BLaER1 treated with 17β-estradiol and CSF1 and Interleukin-3, amounts not matched to agents 10 nM and 100 nM (cell line): ENCODE data around the gene CHD2.

ENCODE experiments used
- H3K27ac ChIP-seq, 11 experiments: shearing (Covaris generic); formaldehyde crosslinking; 2 replicates each; pipeline ENCODE4 v1.8.1; 2022
- H3K27me3 ChIP-seq, 11 experiments: shearing (Covaris generic); formaldehyde crosslinking; 2 replicates each; pipeline ENCODE4 v1.8.1; 2022
- H3K36me3 ChIP-seq, 11 experiments: shearing (Covaris generic); formaldehyde crosslinking; 2 replicates each; pipeline ENCODE4 v1.8.1; 2022
- H3K4me1 ChIP-seq, 10 experiments: shearing (Covaris generic); formaldehyde crosslinking; 2 replicates each; pipeline ENCODE4 v1.8.1; 2022
- H3K4me2 ChIP-seq, 11 experiments: shearing (Covaris generic); formaldehyde crosslinking; 2 replicates each; pipeline ENCODE4 v1.8.1; 2022
- H3K4me3 ChIP-seq, 10 experiments: shearing (Covaris generic); formaldehyde crosslinking; 2 replicates each; pipeline ENCODE4 v1.8.1; 2022
- H3K9ac ChIP-seq, 11 experiments: shearing (Covaris generic); formaldehyde crosslinking; 2 replicates each; pipeline ENCODE4 v1.8.1; 2022
- H3K9me3 ChIP-seq, 11 experiments: shearing (Covaris generic); formaldehyde crosslinking; replicated peaks in 1 of 11; 2 replicates each; pipeline ENCODE4 v1.8.1; 2022
- H4K20me1 ChIP-seq, 11 experiments: shearing (Covaris generic); formaldehyde crosslinking; 2 replicates each; pipeline ENCODE4 v1.8.1; 2022
- Cebpa-rat ChIP-seq, 11 experiments: shearing (Covaris generic); IDR thresholded peaks; 2 replicates each; pipeline ENCODE4 v1.8.1; 2022

Gene CHD2

GRCh38 chr15:92944946-92945521, 44.9 kb downstream of the CHD2 start:
- Histone ChIP-seq H3K4me2 (no peak overlapping the region), H3K4me1 (no peaks in the 10 kb centered on the region), H3K36me3 (peaks cover 97 to 99% (median 97%) of the 10 kb centered on the region in 11 experiments), H3K9me3 (peaks cover 61 to 78% (median 75%) of the 10 kb centered on the region in 11 experiments), H3K9ac (no peak overlapping the region), H3K4me3 (no peak overlapping the region), H4K20me1 (peaks cover 0 to 4% (median 0%) of the 10 kb centered on the region in 11 experiments; a peak in 6 of 22 replicates), H3K27ac (no peak overlapping the region), H3K27me3 (no peaks in the 10 kb centered on the region; a peak in 1 of 22 replicates)
- TF ChIP-seq Cebpa-rat (IDR thresholded peaks at IDR 0.05) = no peak

- H4K20me1 ChIP-seq = peaks cover 0 to 5% (median 0%) of the 10 kb centered on the region in 11 experiments; a peak in 2 of 22 replicates
- no peaks in the 10 kb centered on the region for H3K4me1 ChIP-seq
- H3K36me3 ChIP-seq = peaks cover 99 to 100% (median 100%) of the 10 kb centered on the region in 11 experiments
- H3K27me3 ChIP-seq = no peaks in the 10 kb centered on the region; a peak in 1 of 22 replicates
- TF ChIP-seq Cebpa-rat (IDR thresholded peaks at IDR 0.05) = no peak
- H3K9me3 ChIP-seq = peaks cover 69 to 90% (median 81%) of the 10 kb centered on the region in 11 experiments
- no peak overlapping the region for H3K4me2 ChIP-seq
- H3K4me3 ChIP-seq = peak overlapping the region in 9 of 10 experiments; percentile 5 to 42 (median 22); a peak in 10 of 20 replicates
- no peak overlapping the region for H3K9ac ChIP-seq
- H3K27ac ChIP-seq = no peak overlapping the region
Measured at GRCh38 chr15:92947071-92947730, 47.1 kb downstream of the CHD2 start.

GRCh38 chr15:92949604-92950249, 49.6 kb downstream of the CHD2 start:
- no peak for TF ChIP-seq Cebpa-rat (IDR thresholded peaks at IDR 0.05)
- Histone ChIP-seq H3K4me1 (no peaks in the 10 kb centered on the region), H3K27me3 (no peaks in the 10 kb centered on the region; a peak in 1 of 22 replicates), H3K9ac (no peak overlapping the region), H3K4me3 (peak overlapping the region in 8 of 10 experiments; percentile 15 to 38 (median 22); a peak in 10 of 20 replicates), H3K36me3 (peaks cover 98 to 100% (median 100%) of the 10 kb centered on the region in 11 experiments), H3K9me3 (peaks cover 57 to 65% (median 59%) of the 10 kb centered on the region in 11 experiments), H3K4me2 (no peak overlapping the region), H3K27ac (peak overlapping the region in 2 of 11 experiments; percentile 12 to 13; a peak in 4 of 22 replicates), H4K20me1 (peaks cover 0 to 20% (median 0%) of the 10 kb centered on the region in 11 experiments; a peak in 2 of 22 replicates)

- no peak for TF ChIP-seq Cebpa-rat (IDR thresholded peaks at IDR 0.05)
- Histone ChIP-seq H3K27ac (no peak overlapping the region), H3K4me1 (peaks cover 0 to under 1% (median 0%) of the 10 kb centered on the region in 10 experiments; a peak in 1 of 20 replicates), H3K27me3 (no peaks in the 10 kb centered on the region; a peak in 1 of 22 replicates), H4K20me1 (peaks cover 0 to 32% (median 0%) of the 10 kb centered on the region in 11 experiments; a peak in 2 of 22 replicates), H3K9ac (no peak overlapping the region), H3K4me3 (no peak overlapping the region), H3K9me3 (peaks cover 37 to 56% (median 40%) of the 10 kb centered on the region in 11 experiments), H3K36me3 (peaks cover 98 to 100% (median 100%) of the 10 kb centered on the region in 11 experiments), H3K4me2 (no peak overlapping the region)
Measured at GRCh38 chr15:92951800-92952457, 51.8 kb downstream of the CHD2 start.

- peaks cover 31 to 56% (median 38%) of the 10 kb centered on the region in 11 experiments for H3K9me3 ChIP-seq
- no peak for TF ChIP-seq Cebpa-rat (IDR thresholded peaks at IDR 0.05)
- no peaks in the 10 kb centered on the region for H3K27me3 ChIP-seq
- H3K4me1 ChIP-seq = peaks cover 0 to 6% (median 0%) of the 10 kb centered on the region in 10 experiments; a peak in 2 of 20 replicates
- H3K27ac ChIP-seq = no peak overlapping the region
- H3K36me3 ChIP-seq = peaks cover 98 to 100% (median 100%) of the 10 kb centered on the region in 11 experiments
- H4K20me1 ChIP-seq = peaks cover 0 to 37% (median 0%) of the 10 kb centered on the region in 11 experiments; a peak in 2 of 22 replicates
- H3K4me2 ChIP-seq = no peak overlapping the region
- no peak overlapping the region for H3K4me3 ChIP-seq
- H3K9ac ChIP-seq = no peak overlapping the region
Measured at GRCh38 chr15:92952458-92952850, 52.3 kb downstream of the CHD2 start.

GRCh38 chr15:92953566-92953965, 53.4 kb downstream of the CHD2 start:
- peaks cover 98 to 100% (median 100%) of the 10 kb centered on the region in 11 experiments for H3K36me3 ChIP-seq
- H3K9me3 ChIP-seq = peaks cover 25 to 56% (median 33%) of the 10 kb centered on the region in 11 experiments
- no peaks in the 10 kb centered on the region for H3K27me3 ChIP-seq
- peaks cover 0 to 17% (median 0%) of the 10 kb centered on the region in 10 experiments; a peak in 6 of 20 replicates for H3K4me1 ChIP-seq
- TF ChIP-seq Cebpa-rat (IDR thresholded peaks at IDR 0.05) = no peak
- no peak overlapping the region for H3K4me2 ChIP-seq
- peaks cover 0 to 46% (median 0%) of the 10 kb centered on the region in 11 experiments; a peak in 2 of 22 replicates for H4K20me1 ChIP-seq
- H3K27ac ChIP-seq = no peak overlapping the region
- H3K4me3 ChIP-seq = no peak overlapping the region
- H3K9ac ChIP-seq = no peak overlapping the region

- H3K4me2 ChIP-seq = no peak overlapping the region
- H3K9me3 ChIP-seq = peaks cover 21 to 56% (median 32%) of the 10 kb centered on the region in 11 experiments
- no peak for TF ChIP-seq Cebpa-rat (IDR thresholded peaks at IDR 0.05)
- H3K36me3 ChIP-seq = peaks cover 98 to 100% (median 100%) of the 10 kb centered on the region in 11 experiments
- no peak overlapping the region for H3K27ac ChIP-seq
- peaks cover 0 to 51% (median 0%) of the 10 kb centered on the region in 11 experiments; a peak in 2 of 22 replicates for H4K20me1 ChIP-seq
- no peaks in the 10 kb centered on the region for H3K27me3 ChIP-seq
- H3K4me1 ChIP-seq = peaks cover 0 to 20% (median 0%) of the 10 kb centered on the region in 10 experiments; a peak in 7 of 20 replicates
- H3K9ac ChIP-seq = no peak overlapping the region
- no peak overlapping the region for H3K4me3 ChIP-seq
Measured at GRCh38 chr15:92954002-92954401, 53.9 kb downstream of the CHD2 start.

- Histone ChIP-seq H3K27ac (no peak overlapping the region), H3K36me3 (peaks cover 98 to 100% (median 100%) of the 10 kb centered on the region in 11 experiments), H3K4me1 (peaks cover 0 to 26% (median 2%) of the 10 kb centered on the region in 10 experiments; a peak in 8 of 20 replicates), H3K9ac (no peak overlapping the region), H3K27me3 (no peaks in the 10 kb centered on the region), H4K20me1 (peaks cover 0 to 55% (median 0%) of the 10 kb centered on the region in 11 experiments; a peak in 2 of 22 replicates), H3K9me3 (peaks cover 18 to 56% (median 32%) of the 10 kb centered on the region in 11 experiments), H3K4me2 (no peak overlapping the region), H3K4me3 (no peak overlapping the region)
- no peak for TF ChIP-seq Cebpa-rat (IDR thresholded peaks at IDR 0.05)
Measured at GRCh38 chr15:92954578-92954977, 54.5 kb downstream of the CHD2 start.
